Panc1 (cell line): Measurements from ENCODE around the gene MAL. TPM values are rescaled to one million over a fixed set of nuclear protein-coding genes. Genes with fewer than 3 reads are reported as not detected.

Experiments used
- ATAC-seq: fragments of 200-7000 bp; cut with Tn5 transposase; 2 replicates; pipeline ENCODE4 v1.9.1; 2020; ENCODE audit warnings: mild to moderate bottlenecking, moderate library complexity
- BruUV-seq: library from RNA; stranded (reverse); fragments of 400-500 nt; replicated peaks from 2 replicates; lab custom pipeline; 2021; lab: Mats Ljungman, UMichigan
- CTCF ChIA-PET: fragments of 300-600 bp; sonication (Branson Sonifier 250); formaldehyde crosslinking; loops from one replicate; lab custom pipeline; 2022; ENCODE audit warnings: antibody characterized with exemption; lab: Charles Lee
- POLR2A ChIA-PET: fragments of 300-600 bp; sonication (Branson Sonifier 250); formaldehyde crosslinking; loops from one replicate; lab custom pipeline; 2022; ENCODE audit warnings: antibody characterized with exemption; lab: Charles Lee
- DNase-seq: peaks from one replicate; pipeline ENCODE4 v3.0.0-alpha.2; 2010; ENCODE audit warnings: low read depth, low spot score
- H3K27ac ChIP-seq: 2 replicates; pipeline ENCODE4 v1.5.1; 2011; ENCODE audit warnings: mild to moderate bottlenecking, low read length, inconsistent platforms
- H3K27me3 ChIP-seq: fragments of 200-500 bp; sonication (Bioruptor generic); 2 replicates; pipeline ENCODE4 v1.6.0; 2014; ENCODE audit warnings: low read length, inconsistent platforms; ENCODE audit not compliant: control insufficient read depth, insufficient read depth
- H3K36me3 ChIP-seq: fragments of 200-500 bp; sonication (Bioruptor generic); 2 replicates; pipeline ENCODE4 v1.5.1; 2014; ENCODE audit warnings: inconsistent platforms, mild to moderate bottlenecking, low read length, moderate library complexity; ENCODE audit not compliant: control insufficient read depth, insufficient read depth
- H3K4me1 ChIP-seq: 2 replicates; pipeline ENCODE4 v1.5.1; 2011; ENCODE audit warnings: inconsistent platforms, mild to moderate bottlenecking, low read length, moderate library complexity; ENCODE audit not compliant: control insufficient read depth, insufficient read depth
- H3K4me3 ChIP-seq, 2 experiments: 2 replicates each; pipeline ENCODE4 v1.5.1; 2011 to 2012; ENCODE audit warnings: low read depth in 2 of 2, low read length in 2 of 2, mild to moderate bottlenecking in 2 of 2, inconsistent platforms in 1 of 2, moderate library complexity in 1 of 2
- H3K9me3 ChIP-seq: fragments of 200-500 bp; sonication (Bioruptor generic); 2 replicates; pipeline ENCODE4 v1.5.1; 2014; ENCODE audit warnings: low read depth, mild to moderate bottlenecking, inconsistent platforms, low read length, moderate library complexity; ENCODE audit not compliant: control insufficient read depth, insufficient read depth
- CTCF ChIP-seq: fragments of 450-650 bp; IDR thresholded peaks from 2 replicates; pipeline ENCODE4 v1.5.1; 2017; ENCODE audit warnings: mild to moderate bottlenecking
- POLR2AphosphoS5 ChIP-seq: IDR thresholded peaks from 2 replicates; pipeline ENCODE4 v1.6.1; 2012; ENCODE audit warnings: mild to moderate bottlenecking, low read depth, low read length, moderate library complexity
- SIN3A ChIP-seq: IDR thresholded peaks from 2 replicates; pipeline ENCODE4 v1.6.1; 2012; ENCODE audit warnings: low read depth, mild to moderate bottlenecking, low read length, moderate library complexity, borderline replicate concordance; ENCODE audit not compliant: insufficient read depth
- TCF7L2 ChIP-seq: IDR thresholded peaks from 2 replicates; pipeline ENCODE4 v1.6.1; 2011; ENCODE audit warnings: mild to moderate bottlenecking, low read depth, low read length, inconsistent platforms
- in situ Hi-C: cut with HindIII; loops from 2 replicates; pipeline ENCODE4 v1.10.0; 2016; ENCODE audit warnings: low sequenced_read_pairs, low pct_unique_long_range_greater_than_20kb
- intact Hi-C: fragments of 100-400 bp; cut with micrococcal nuclease; formaldehyde crosslinking; loops from one replicate; pipeline ENCODE4 v1.10.0; 2022; ENCODE audit not compliant: unreplicated experiment
- total RNA-seq: library from RNA; stranded (reverse); gene quantifications from one replicate; pipeline ENCODE4 v1.2.1, GENCODE V29; 2021; ENCODE audit not compliant: unreplicated experiment
- TF ChIP-seq, protein P1 (sequence below), 2 experiments: IDR thresholded peaks; 2 replicates each; pipeline ENCODE4 v1.6.1; 2011 to 2012; ENCODE audit warnings: low read depth in 2 of 2, control low read depth in 1 of 2, low read length in 1 of 2, mild to moderate bottlenecking in 1 of 2, moderate library complexity in 1 of 2; ENCODE audit not compliant: insufficient read depth in 1 of 2

The MAL gene
- total RNA-seq, 1 experiment from 2014 or later: 1.3 TPM

GRCh38 chr2:95018861-95019550 lies 6.5 kb upstream of the MAL start:
- CTCF ChIA-PET: no interaction called here

DNA sequence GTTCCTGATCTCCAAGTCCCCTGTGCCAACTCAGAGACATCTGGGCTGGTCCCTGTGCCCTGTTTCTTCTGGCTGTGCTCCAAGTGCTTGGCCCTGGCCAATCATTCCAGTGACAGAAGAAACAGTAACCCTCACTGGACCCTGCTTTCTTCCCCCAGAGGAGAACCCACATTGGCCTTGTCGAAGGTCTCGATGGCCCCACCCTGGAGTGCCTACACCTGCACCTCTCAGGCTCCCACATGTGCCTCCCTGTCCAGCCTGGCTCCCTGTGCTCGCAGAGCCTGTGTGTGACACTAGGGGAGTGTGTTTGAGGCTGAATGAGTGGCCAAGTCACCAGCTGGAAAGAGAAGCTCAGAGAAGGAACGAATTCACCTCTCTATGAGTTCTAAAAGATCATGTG lies 5.9 kb upstream of the MAL start:
- POLR2A ChIA-PET: no interaction called here
- Histone ChIP-seq H3K4me1 (no peaks in the 10 kb centered on the region), H3K9me3 (no peaks in the 10 kb centered on the region), H3K36me3 (no peaks in the 10 kb centered on the region), H3K27ac (no peak overlapping the region), H3K4me3 (no peak overlapping the region), H3K27me3 (0 out of 2 replicates have a peak, but pooled peaks cover 2% of the 10 kb centered on the region)
- ATAC-seq: no peak
- intact Hi-C loops: no loop called here
- in situ Hi-C loops: no loop called here
- no TSS peak for BruUV-seq
- CTCF ChIA-PET: no interaction called here
- no peak for DNase-seq
- TF ChIP-seq CTCF (no peak), POLR2AphosphoS5 (no peak), TCF7L2 (no peak), SIN3A (no peak)
- TF ChIP-seq, protein P1, sequence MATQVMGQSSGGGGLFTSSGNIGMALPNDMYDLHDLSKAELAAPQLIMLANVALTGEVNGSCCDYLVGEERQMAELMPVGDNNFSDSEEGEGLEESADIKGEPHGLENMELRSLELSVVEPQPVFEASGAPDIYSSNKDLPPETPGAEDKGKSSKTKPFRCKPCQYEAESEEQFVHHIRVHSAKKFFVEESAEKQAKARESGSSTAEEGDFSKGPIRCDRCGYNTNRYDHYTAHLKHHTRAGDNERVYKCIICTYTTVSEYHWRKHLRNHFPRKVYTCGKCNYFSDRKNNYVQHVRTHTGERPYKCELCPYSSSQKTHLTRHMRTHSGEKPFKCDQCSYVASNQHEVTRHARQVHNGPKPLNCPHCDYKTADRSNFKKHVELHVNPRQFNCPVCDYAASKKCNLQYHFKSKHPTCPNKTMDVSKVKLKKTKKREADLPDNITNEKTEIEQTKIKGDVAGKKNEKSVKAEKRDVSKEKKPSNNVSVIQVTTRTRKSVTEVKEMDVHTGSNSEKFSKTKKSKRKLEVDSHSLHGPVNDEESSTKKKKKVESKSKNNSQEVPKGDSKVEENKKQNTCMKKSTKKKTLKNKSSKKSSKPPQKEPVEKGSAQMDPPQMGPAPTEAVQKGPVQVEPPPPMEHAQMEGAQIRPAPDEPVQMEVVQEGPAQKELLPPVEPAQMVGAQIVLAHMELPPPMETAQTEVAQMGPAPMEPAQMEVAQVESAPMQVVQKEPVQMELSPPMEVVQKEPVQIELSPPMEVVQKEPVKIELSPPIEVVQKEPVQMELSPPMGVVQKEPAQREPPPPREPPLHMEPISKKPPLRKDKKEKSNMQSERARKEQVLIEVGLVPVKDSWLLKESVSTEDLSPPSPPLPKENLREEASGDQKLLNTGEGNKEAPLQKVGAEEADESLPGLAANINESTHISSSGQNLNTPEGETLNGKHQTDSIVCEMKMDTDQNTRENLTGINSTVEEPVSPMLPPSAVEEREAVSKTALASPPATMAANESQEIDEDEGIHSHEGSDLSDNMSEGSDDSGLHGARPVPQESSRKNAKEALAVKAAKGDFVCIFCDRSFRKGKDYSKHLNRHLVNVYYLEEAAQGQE (IDR thresholded peaks at IDR 0.05; ENCODE audit: insufficient read depth in 1 of 2, low read depth in 2 of 2, low read length in 1 of 2): no peak

More at GRCh38 chr2:95018861-95019550, 6.5 kb upstream of the MAL start:
- in situ Hi-C loops (no loop called here), intact Hi-C loops (no loop called here)
- Histone ChIP-seq H3K27ac (no peak overlapping the region), H3K27me3 (0 out of 2 replicates have a peak, but pooled peaks cover 2% of the 10 kb centered on the region), H3K9me3 (no peaks in the 10 kb centered on the region), H3K4me3 (no peak overlapping the region), H3K4me1 (no peaks in the 10 kb centered on the region), H3K36me3 (no peaks in the 10 kb centered on the region)
- no peak for DNase-seq
- no TSS peak for BruUV-seq
- no peak for ATAC-seq
- POLR2A ChIA-PET: no interaction called here
- TF ChIP-seq POLR2AphosphoS5: no peak
- TF ChIP-seq, protein P1 (IDR thresholded peaks at IDR 0.05; ENCODE audit: insufficient read depth in 1 of 2, low read depth in 2 of 2, low read length in 1 of 2): no peak
- TF ChIP-seq TCF7L2: no peak
- no peak for TF ChIP-seq CTCF
- TF ChIP-seq SIN3A: no peak
